Measurements from ENCODE around the gene TSTD1. TPM values are rescaled to one million over a fixed set of nuclear protein-coding genes. Genes with fewer than 3 reads are reported as not detected.
A peak's percentile ranks its signal among the peaks of the same experiment; 100 is the strongest.

Gene TSTD1
- total RNA-seq (2021; fragmentation: NEBNext Ultra II Directional; extraction: Animal tissue kit (Norgen Biotek cat#: 25700)), result 60.4 and 60.9 TPM in 2 replicates
- polyA plus RNA-seq (2011; rRNA removed), result 314 and 360 TPM in 2 replicates
- 233 TPM for polyA plus RNA-seq (2011; cell fraction: cytosol; rRNA removed)
- polyA plus RNA-seq (2011; cell fraction: nucleus; rRNA removed), result 138 TPM
- polyA plus RNA-seq (2012, experiment 1 of 2), result 57.6 to 120 TPM (median 104 TPM) in 4 replicates
- 148 TPM for polyA plus RNA-seq (2012, experiment 2 of 2)
- 135 TPM for polyA plus RNA-seq (2013, experiment 1 of 2)
- polyA plus RNA-seq (2013, experiment 2 of 2), result 134 TPM
- 8.8 and 15.5 TPM in 2 replicates for polyA minus RNA-seq (2011; rRNA and poly(A)+ RNA removed)
- polyA minus RNA-seq (2011; cell fraction: cytosol; rRNA and poly(A)+ RNA removed), result 20.8 TPM
- polyA minus RNA-seq (2011; cell fraction: nucleus; rRNA and poly(A)+ RNA removed), result 26.1 TPM
- long read RNA-seq, experiment 1, transcript TSTD1-204 (4 exons, 593 nt), result major isoform, 26 of 43 reads
- long read RNA-seq, experiment 1, transcript TSTD1-203 (3 exons, 457 nt), result minor isoform, 9 of 43 reads
- long read RNA-seq, experiment 1, partial matches to known transcripts, result 0 of 43 reads
- long read RNA-seq, experiment 1, other reads (novel, unspliced or antisense), result 2 of 43 reads
- long read RNA-seq, experiment 2, partial matches to known transcripts, result 0 of 8 reads
- long read RNA-seq, experiment 2, other reads (novel, unspliced or antisense), result 6 of 8 reads

GRCh38 chr1:161038523-161039153 lies at the start of gene TSTD1:
Gene TSTD1, minus strand, starts transcription at chr1:161038964. Its CDS starts 75 bp downstream, at chr1:161038889.
- 1% methylated on average over 43 of the region's 54 CpGs; no CpG with 5 or more reads in 1 of the 2 experiments for WGBS, 2 experiments (ENCODE audit: extremely low coverage in 1 of 2, insufficient coverage in 1 of 2, insufficient read length in 1 of 2, insufficient replicate concordance in 2 of 2, low coverage in 1 of 2, low lambda C conversion rate in 2 of 2, missing lambda C conversion rate in 1 of 2)
- H3K9me3 ChIP-seq (ENCODE audit: insufficient read depth in 2 of 2, low read depth in 1 of 2, low read length in 1 of 2), result no peaks in the 10 kb centered on the region
- H4K5ac ChIP-seq (ENCODE audit: insufficient read length, low read depth, low read length), result peak within 1 kb of the TSS; percentile 76
- peak within 1 kb of the TSS; percentile 90 for H3K56ac ChIP-seq (replicated peaks; ENCODE audit: insufficient read length, low read depth, low read length)
- H2BK20ac ChIP-seq (ENCODE audit: low read length), result no peak within 1 kb of the TSS
- H2BK12ac ChIP-seq (ENCODE audit: low read depth, low read length), result 0 out of 2 replicates have a peak within 1 kb of the TSS, but pooled peaks have one; percentile 75
- H3K23ac ChIP-seq (ENCODE audit: insufficient read length), result no peak within 1 kb of the TSS
- H3K4me3 ChIP-seq (ENCODE audit: extremely low read depth in 1 of 4, insufficient read depth in 2 of 4, low read depth in 3 of 4, low read length in 4 of 4), result peak within 1 kb of the TSS; percentile 64 to 97 (median 85)
- peaks cover 24 to 36% (median 31%) of the 10 kb centered on the region in 4 experiments; a peak in 6 of 8 replicates for H3K36me3 ChIP-seq (ENCODE audit: control insufficient read depth in 2 of 4, insufficient read depth in 4 of 4, low read length in 3 of 4)
- no peak within 1 kb of the TSS for H2BK120ac ChIP-seq (replicated peaks; ENCODE audit: low read depth, low read length)
- H3K27me3 ChIP-seq (replicated peaks in 1 of 4; ENCODE audit: control insufficient read depth in 3 of 4, extremely low read depth in 1 of 4, insufficient read depth in 3 of 4, low read length in 3 of 4), result no peaks in the 10 kb centered on the region
- no peak within 1 kb of the TSS; the same call in 1 of the 2 replicates for H2BK15ac ChIP-seq (ENCODE audit: low read length)
- no peak for FAIRE-seq
- no peak within 1 kb of the TSS for H3K4ac ChIP-seq (replicated peaks; ENCODE audit: insufficient read length, low read depth, low read length)
- peak in 1 of 2 experiments; percentile 88 for DNase-seq (ENCODE audit: low read depth in 1 of 2, low spot score in 2 of 2)
- peaks cover 0 to 17% of the 10 kb centered on the region in 2 experiments; a peak in 1 of 4 replicates for H3K79me2 ChIP-seq (ENCODE audit: control insufficient read depth in 1 of 2, insufficient read depth in 2 of 2, low read length in 2 of 2)
- peaks cover 3% of the 10 kb centered on the region; the same call in 1 of the 2 replicates for H3K23me2 ChIP-seq (ENCODE audit: low read depth, low read length)
- peak within 1 kb of the TSS; percentile 81 for H3K18ac ChIP-seq (ENCODE audit: extremely low read depth, low read length)
- H3K9ac ChIP-seq (replicated peaks in 1 of 4; ENCODE audit: extremely low read depth in 1 of 4, low read depth in 3 of 4, low read length in 3 of 4), result peak within 1 kb of the TSS; percentile 40 to 72 (median 59)
- CTCF ChIA-PET (ENCODE audit: partially characterized antibody), result interaction anchor here (1.1 to 6.7 kb wide), 7 partner anchors 16 to 145 kb away, joined by 3 to 73 read pairs (median 3); partner anchors contain the start of gene KLHDC9
- peaks cover 0 to 8% of the 10 kb centered on the region in 2 experiments for H4K20me1 ChIP-seq (replicated peaks in 1 of 2; ENCODE audit: control insufficient read depth in 1 of 2, insufficient read depth in 2 of 2, low read length in 2 of 2)
- H3K79me1 ChIP-seq (ENCODE audit: low read depth, low read length), result peaks cover 5% of the 10 kb centered on the region
- H2AK5ac ChIP-seq (ENCODE audit: low read depth, low read length), result no peak within 1 kb of the TSS
- peak within 1 kb of the TSS; percentile 91 for H2BK5ac ChIP-seq (ENCODE audit: low read depth, low read length)
- H3K4me1 ChIP-seq (replicated peaks in 1 of 4; ENCODE audit: control insufficient read depth in 3 of 4, insufficient read depth in 4 of 4, low read length in 3 of 4), result peaks cover 5 to 11% (median 8%) of the 10 kb centered on the region in 4 experiments; a peak in 6 of 7 replicates
- no peak within 1 kb of the TSS; the same call in 1 of the 2 replicates for H2AFZ ChIP-seq (ENCODE audit: low read length)
- peak within 1 kb of the TSS; percentile 68 to 73 for H3K4me2 ChIP-seq (ENCODE audit: insufficient read depth in 1 of 2, low read depth in 2 of 2, low read length in 2 of 2)
- no peak within 1 kb of the TSS for H3K14ac ChIP-seq (ENCODE audit: insufficient read length)
- 0 out of 2 replicates have a peak within 1 kb of the TSS, but pooled peaks have one; percentile 22 for H3K27ac ChIP-seq (ENCODE audit: low read depth, low read length)
- H4K91ac ChIP-seq (replicated peaks; ENCODE audit: insufficient read length, low read length), result peak within 1 kb of the TSS; percentile 51
- peak within 1 kb of the TSS; percentile 54; the same call in 1 of the 2 replicates for H4K8ac ChIP-seq (ENCODE audit: extremely low read depth, insufficient read depth, low read length)
- POLR2A ChIA-PET (ENCODE audit: partially characterized antibody), result interaction anchor here (0.6 to 3.4 kb wide), 16 partner anchors 9 to 127 kb away, joined by 3 to 50 read pairs (median 3); partner anchors contain the start of gene F11R
- TF ChIP-seq POLR2A (IDR thresholded peaks at IDR 0.05; ENCODE audit: control extremely low read depth in 1 of 2, low read depth in 2 of 2, low read length in 2 of 2) (peak; percentile 62 to 68), GTF2F1 (IDR thresholded peaks at IDR 0.05; ENCODE audit: borderline replicate concordance, low read depth, low read length) (no peak), TAF7 (optimal IDR thresholded peaks at IDR 0.05; ENCODE audit: borderline replicate concordance, low read depth, low read length) (peak; percentile 20), EGR1 (IDR thresholded peaks at IDR 0.05; ENCODE audit: borderline replicate concordance, low read depth, low read length) (peak; percentile 99), HDAC6 (IDR thresholded peaks at IDR 0.05; ENCODE audit: low read depth, low read length) (no peak), RBBP5 (IDR thresholded peaks at IDR 0.05; ENCODE audit: borderline replicate concordance, low read depth, low read length) (no peak), SIN3A (conservative IDR thresholded peaks at IDR 0.05 in 1 of 2, IDR thresholded peaks at IDR 0.05 in 1 of 2; ENCODE audit: low read depth in 1 of 2, low read length in 2 of 2) (peak; percentile 20 to 72; a peak in 2 of 4 replicates), GABPA (IDR thresholded peaks at IDR 0.05; ENCODE audit: borderline replicate concordance, insufficient read depth, low read length) (peak; percentile 87; the same call in 1 of the 2 replicates)

All from H1 (cell line).